Endodermal cell (in vitro differentiated cells): ENCODE measurements around the gene SURF6. TPM values are rescaled to one million over a fixed set of nuclear protein-coding genes. Genes with fewer than 3 reads are reported as not detected.

Experiments
- DNase-seq: peaks from one replicate; pipeline ENCODE4 v3.0.0-alpha.2; 2017
- H3K27ac ChIP-seq: 2 replicates; pipeline ENCODE4 v1.5.1; 2013; ENCODE audit warnings: mild to moderate bottlenecking, low read depth, low read length, moderate library complexity
- H3K27me3 ChIP-seq: 2 replicates; pipeline ENCODE4 v1.6.1; 2013; ENCODE audit warnings: mild to moderate bottlenecking, low read length, moderate library complexity; ENCODE audit not compliant: insufficient read depth, control insufficient read depth, poor library complexity, severe bottlenecking
- H3K36me3 ChIP-seq: 2 replicates; pipeline ENCODE4 v1.7.0; 2013; ENCODE audit warnings: mild to moderate bottlenecking, low read length, moderate library complexity; ENCODE audit not compliant: control insufficient read depth, insufficient read depth
- H3K4me1 ChIP-seq: one replicate; pipeline ENCODE4 v1.7.0; 2013; ENCODE audit warnings: low read length; ENCODE audit not compliant: control insufficient read depth, insufficient read depth
- H3K4me3 ChIP-seq: 2 replicates; pipeline ENCODE4 v1.5.1; 2013; ENCODE audit warnings: mild to moderate bottlenecking, low read length, moderate library complexity
- H3K9ac ChIP-seq: 2 replicates; pipeline ENCODE4 v1.6.1; 2013; ENCODE audit warnings: mild to moderate bottlenecking, low read length, moderate library complexity; ENCODE audit not compliant: poor library complexity, severe bottlenecking; ENCODE audit errors: extremely low read depth
- H3K9me3 ChIP-seq: 2 replicates; pipeline ENCODE4 v1.6.1; 2013; ENCODE audit warnings: mild to moderate bottlenecking, low read length, moderate library complexity; ENCODE audit not compliant: control insufficient read depth
- H3K27ac Mint-ChIP-seq: 2 replicates; pipeline ENCODE4 v1.8.0; 2020; ENCODE audit warnings: mixed read lengths
- H3K27me3 Mint-ChIP-seq: 2 replicates; pipeline ENCODE4 v1.8.0; 2021; ENCODE audit warnings: mild to moderate bottlenecking, mixed read lengths; ENCODE audit not compliant: insufficient read depth
- H3K36me3 Mint-ChIP-seq: 2 replicates; pipeline ENCODE4 v1.8.0; 2020; ENCODE audit warnings: low read depth, mixed read lengths
- H3K4me1 Mint-ChIP-seq: 2 replicates; pipeline ENCODE4 v1.8.0; 2020; ENCODE audit warnings: mixed read lengths
- H3K4me3 Mint-ChIP-seq: 2 replicates; pipeline ENCODE4 v1.8.0; 2020; ENCODE audit warnings: mild to moderate bottlenecking, moderate library complexity, mixed read lengths
- H3K9me3 Mint-ChIP-seq: 2 replicates; pipeline ENCODE4 v1.8.0; 2020; ENCODE audit warnings: mild to moderate bottlenecking, mixed read lengths
- WGBS, 2 experiments: methylation state at CpG; one replicate each; pipeline versions ENCODE4 v1.1.5 to v1.1.7; 2013; ENCODE audit warnings: missing lambda C conversion rate in 2 of 2, mixed read lengths in 1 of 2; ENCODE audit not compliant: insufficient coverage in 1 of 2, insufficient read length in 1 of 2; 5-methylcytosine and 5-hydroxymethylcytosine counted together
- total RNA-seq, 2 donors: library from RNA; stranded (reverse); fragmentation: NEBNext Ultra II Directional in 1 of 2; extraction: Animal tissue kit (Norgen Biotek cat#: 25700) in 1 of 2; gene quantifications; 2 replicates in 1 of 2; 3 replicates in 1 of 2; pipeline ENCODE4 v1.2.1, GENCODE V29; 2021
- TF ChIP-seq, protein P1 (sequence below): fragments of 200-600 bp; sonication (generic); conservative IDR thresholded peaks from 2 replicates; pipeline ENCODE4 v1.5.0; 2021; ENCODE audit warnings: antibody characterized with exemption, mild to moderate bottlenecking

SURF6 gene
- total RNA-seq, 2 donors from 2014 or later: 22.9 to 27.5 TPM

DNA sequence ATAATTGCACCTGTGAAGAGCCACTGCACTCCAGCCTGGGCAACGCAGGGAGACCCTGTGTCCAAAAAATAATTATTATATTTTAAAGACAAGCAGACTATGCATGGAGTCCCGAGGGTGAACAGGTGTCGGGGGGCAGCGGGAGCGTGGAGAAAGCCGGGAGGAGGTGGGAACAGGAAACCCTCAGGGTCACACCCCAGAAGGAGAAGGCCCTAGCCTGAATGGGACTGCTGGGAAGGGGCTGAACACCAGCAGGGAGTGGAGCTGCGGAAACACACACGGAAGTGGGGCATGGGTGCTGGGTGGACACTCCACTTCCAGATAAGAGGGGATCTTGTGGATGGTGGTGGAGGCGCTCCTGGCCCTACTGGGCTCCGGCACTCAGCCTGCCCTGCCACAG, 12.8 kb downstream of the SURF6 start:
- no peaks in the 10 kb centered on the region for H3K27me3 ChIP-seq
- peaks cover 6% of the 10 kb centered on the region for H3K9me3 ChIP-seq
- H3K27ac ChIP-seq: no peak overlapping the region
- WGBS, 2 experiments: 88 to 92% methylated on average over 5 to 9 of the region's 10 CpGs
- Mint-ChIP-seq H3K36me3 (peaks cover 2% of the 10 kb centered on the region), H3K4me3 (no peak overlapping the region), H3K27ac (no peak overlapping the region), H3K9me3 (peaks cover 36% of the 10 kb centered on the region), H3K4me1 (no peaks in the 10 kb centered on the region), H3K27me3 (peaks cover 19% of the 10 kb centered on the region)
- TF ChIP-seq, protein P1, sequence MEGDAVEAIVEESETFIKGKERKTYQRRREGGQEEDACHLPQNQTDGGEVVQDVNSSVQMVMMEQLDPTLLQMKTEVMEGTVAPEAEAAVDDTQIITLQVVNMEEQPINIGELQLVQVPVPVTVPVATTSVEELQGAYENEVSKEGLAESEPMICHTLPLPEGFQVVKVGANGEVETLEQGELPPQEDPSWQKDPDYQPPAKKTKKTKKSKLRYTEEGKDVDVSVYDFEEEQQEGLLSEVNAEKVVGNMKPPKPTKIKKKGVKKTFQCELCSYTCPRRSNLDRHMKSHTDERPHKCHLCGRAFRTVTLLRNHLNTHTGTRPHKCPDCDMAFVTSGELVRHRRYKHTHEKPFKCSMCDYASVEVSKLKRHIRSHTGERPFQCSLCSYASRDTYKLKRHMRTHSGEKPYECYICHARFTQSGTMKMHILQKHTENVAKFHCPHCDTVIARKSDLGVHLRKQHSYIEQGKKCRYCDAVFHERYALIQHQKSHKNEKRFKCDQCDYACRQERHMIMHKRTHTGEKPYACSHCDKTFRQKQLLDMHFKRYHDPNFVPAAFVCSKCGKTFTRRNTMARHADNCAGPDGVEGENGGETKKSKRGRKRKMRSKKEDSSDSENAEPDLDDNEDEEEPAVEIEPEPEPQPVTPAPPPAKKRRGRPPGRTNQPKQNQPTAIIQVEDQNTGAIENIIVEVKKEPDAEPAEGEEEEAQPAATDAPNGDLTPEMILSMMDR: no peak
- DNase-seq: no peak
- no peak overlapping the region for H3K4me3 ChIP-seq
- no peaks in the 10 kb centered on the region for H3K4me1 ChIP-seq
- no peak overlapping the region for H3K9ac ChIP-seq
- no peaks in the 10 kb centered on the region for H3K36me3 ChIP-seq

DNA sequence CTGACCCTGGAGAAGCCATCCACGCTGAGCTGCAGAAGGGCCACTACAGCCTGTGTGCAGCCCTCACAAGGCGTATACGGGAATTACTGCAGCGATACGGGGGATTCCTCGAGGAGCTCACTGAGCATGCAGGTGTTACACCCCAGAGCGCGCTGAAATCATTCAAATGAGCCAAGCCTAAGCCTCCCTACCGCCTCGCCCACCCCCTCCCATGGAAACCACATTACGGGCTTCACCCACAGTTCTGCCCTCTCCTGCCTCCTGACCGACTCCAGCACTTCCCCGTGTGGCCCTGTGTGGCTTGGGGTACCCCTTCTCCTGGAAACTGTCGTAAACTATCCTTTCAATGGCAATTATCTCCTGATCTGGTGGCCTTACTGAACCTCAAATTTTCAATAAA, 13.3 kb downstream of the SURF6 start:
- TF ChIP-seq, protein P1: no peak
- no peak overlapping the region for H3K4me3 Mint-ChIP-seq
- WGBS, 2 experiments: 92 to 98% methylated on average over 14 of the region's 14 CpGs

DNA sequence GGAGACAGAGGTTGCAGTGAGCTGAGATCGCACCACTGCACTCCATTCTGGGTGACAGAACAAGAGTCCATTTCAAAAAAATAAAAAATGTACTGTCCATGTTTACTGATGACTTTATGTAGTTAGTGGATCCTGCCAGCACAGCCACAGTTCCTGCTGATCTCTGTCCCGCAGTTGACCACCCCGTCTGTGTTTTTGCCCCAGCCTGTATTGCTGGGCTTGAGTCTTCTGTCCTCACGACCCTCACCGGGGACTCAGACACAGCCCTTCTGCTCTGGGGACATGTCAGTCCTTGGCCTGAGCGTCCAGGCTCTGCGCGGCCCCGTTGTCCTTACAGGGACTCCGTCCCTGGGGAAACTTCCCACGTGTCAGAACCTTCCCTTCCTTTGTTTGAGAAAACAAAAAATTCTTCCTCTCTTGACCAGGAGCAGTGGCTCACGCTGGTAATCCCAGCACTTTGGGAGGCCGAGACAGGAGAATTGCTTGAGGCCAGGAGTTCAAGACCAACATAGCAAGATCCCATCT, 14.5 kb downstream of the SURF6 start:
- Mint-ChIP-seq H3K4me3 (no peak overlapping the region), H3K27ac (no peak overlapping the region), H3K9me3 (peaks cover 28% of the 10 kb centered on the region), H3K36me3 (peaks cover 2% of the 10 kb centered on the region), H3K4me1 (no peaks in the 10 kb centered on the region), H3K27me3 (peaks cover 13% of the 10 kb centered on the region)
- H3K9ac ChIP-seq: no peak overlapping the region
- peaks cover 6% of the 10 kb centered on the region for H3K9me3 ChIP-seq
- TF ChIP-seq, protein P1: no peak
- no peaks in the 10 kb centered on the region for H3K36me3 ChIP-seq
- H3K4me1 ChIP-seq: no peaks in the 10 kb centered on the region
- no peak overlapping the region for H3K4me3 ChIP-seq
- H3K27me3 ChIP-seq: no peaks in the 10 kb centered on the region
- H3K27ac ChIP-seq: no peak overlapping the region
- DNase-seq: peak; percentile 23
- 90 to 92% methylated on average over 10 to 13 of the region's 13 CpGs for WGBS, 2 experiments

More for the DNA sequence above, 13.3 kb downstream of the SURF6 start:
- no peaks in the 10 kb centered on the region for H3K4me1 ChIP-seq
- no peak overlapping the region for H3K4me3 ChIP-seq
- H3K36me3 Mint-ChIP-seq: peaks cover 2% of the 10 kb centered on the region
- H3K4me1 Mint-ChIP-seq: no peaks in the 10 kb centered on the region
- H3K27ac Mint-ChIP-seq: no peak overlapping the region
- H3K27me3 ChIP-seq: no peaks in the 10 kb centered on the region
- H3K9ac ChIP-seq: no peak overlapping the region
- peaks cover 6% of the 10 kb centered on the region for H3K9me3 ChIP-seq
- no peaks in the 10 kb centered on the region for H3K36me3 ChIP-seq
- H3K27ac ChIP-seq: no peak overlapping the region
- DNase-seq: no peak
- peaks cover 16% of the 10 kb centered on the region for H3K27me3 Mint-ChIP-seq
- peaks cover 33% of the 10 kb centered on the region for H3K9me3 Mint-ChIP-seq
